IPS-18a (cell line): Measurements from ENCODE around the gene ATXN1.

ENCODE experiments used
- H3K27ac ChIP-seq: one replicate; pipeline ENCODE4 v1.5.1; 2013; ENCODE audit warnings: low read length
- H3K27me3 ChIP-seq: one replicate; pipeline ENCODE4 v1.6.1; 2013; ENCODE audit warnings: mild to moderate bottlenecking, low read length; ENCODE audit not compliant: control insufficient read depth, insufficient read depth
- H3K36me3 ChIP-seq: one replicate; pipeline ENCODE4 v1.6.1; 2013; ENCODE audit warnings: low read depth, low read length; ENCODE audit not compliant: control insufficient read depth
- H3K4me1 ChIP-seq: one replicate; pipeline ENCODE4 v1.6.1; 2013; ENCODE audit warnings: low read depth, low read length; ENCODE audit not compliant: control insufficient read depth
- H3K4me3 ChIP-seq: one replicate; pipeline ENCODE4 v1.5.1; 2013; ENCODE audit warnings: low read length
- H3K9ac ChIP-seq: one replicate; pipeline ENCODE4 v1.6.1; 2013; ENCODE audit warnings: mild to moderate bottlenecking, low read length, moderate library complexity
- H3K9me3 ChIP-seq: one replicate; pipeline ENCODE4 v1.6.1; 2013; ENCODE audit warnings: low read depth, low read length; ENCODE audit not compliant: control insufficient read depth

Gene ATXN1

DNA sequence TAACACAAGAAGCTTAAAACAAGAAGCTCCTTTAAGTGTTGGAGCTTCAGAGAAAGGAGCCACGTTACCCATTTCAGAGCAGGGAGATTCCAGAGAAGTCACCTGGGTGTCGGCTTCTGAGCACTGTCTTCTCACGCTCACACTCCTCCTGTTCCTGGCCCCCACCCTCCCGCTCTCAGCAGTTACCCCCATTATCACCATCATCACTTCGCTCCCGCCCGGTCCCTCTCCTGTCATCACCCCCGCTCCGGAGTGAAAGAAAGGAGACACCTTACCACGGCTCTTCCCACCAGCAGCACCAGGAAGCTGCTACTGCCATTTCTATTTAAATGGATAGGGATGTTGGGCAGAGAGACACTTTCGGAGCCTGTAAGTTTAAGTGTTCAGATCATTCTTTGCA lies 399.0 kb downstream of the ATXN1 start:
- Histone ChIP-seq H3K9me3 (no peaks in the 10 kb centered on the region), H3K9ac (no peak overlapping the region), H3K36me3 (no peaks in the 10 kb centered on the region), H3K27me3 (no peaks in the 10 kb centered on the region), H3K4me1 (no peaks in the 10 kb centered on the region), H3K27ac (no peak overlapping the region), H3K4me3 (no peak overlapping the region)

GRCh38 chr6:16361861-16362260 lies 399.4 kb downstream of the ATXN1 start:
- H3K4me1 ChIP-seq: no peaks in the 10 kb centered on the region
- no peaks in the 10 kb centered on the region for H3K9me3 ChIP-seq
- H3K9ac ChIP-seq: no peak overlapping the region
- H3K27me3 ChIP-seq: no peaks in the 10 kb centered on the region
- no peak overlapping the region for H3K27ac ChIP-seq
- H3K36me3 ChIP-seq: no peaks in the 10 kb centered on the region
- no peak overlapping the region for H3K4me3 ChIP-seq

- Histone ChIP-seq H3K36me3 (no peaks in the 10 kb centered on the region), H3K9me3 (no peaks in the 10 kb centered on the region), H3K4me3 (no peak overlapping the region), H3K4me1 (no peaks in the 10 kb centered on the region), H3K27me3 (no peaks in the 10 kb centered on the region), H3K27ac (no peak overlapping the region), H3K9ac (no peak overlapping the region)
Observed at GRCh38 chr6:16361121-16361520, 400.1 kb downstream of the ATXN1 start.

GRCh38 chr6:16360365-16360764 lies 400.9 kb downstream of the ATXN1 start:
- no peaks in the 10 kb centered on the region for H3K9me3 ChIP-seq
- no peaks in the 10 kb centered on the region for H3K4me1 ChIP-seq
- H3K9ac ChIP-seq: no peak overlapping the region
- no peak overlapping the region for H3K27ac ChIP-seq
- H3K36me3 ChIP-seq: no peaks in the 10 kb centered on the region
- H3K4me3 ChIP-seq: no peak overlapping the region
- H3K27me3 ChIP-seq: no peaks in the 10 kb centered on the region

- Histone ChIP-seq H3K4me3 (no peak overlapping the region), H3K9ac (no peak overlapping the region), H3K36me3 (no peaks in the 10 kb centered on the region), H3K27me3 (no peaks in the 10 kb centered on the region), H3K27ac (no peak overlapping the region), H3K9me3 (no peaks in the 10 kb centered on the region), H3K4me1 (no peaks in the 10 kb centered on the region)
Observed at GRCh38 chr6:16359563-16359962, 401.7 kb downstream of the ATXN1 start.

DNA sequence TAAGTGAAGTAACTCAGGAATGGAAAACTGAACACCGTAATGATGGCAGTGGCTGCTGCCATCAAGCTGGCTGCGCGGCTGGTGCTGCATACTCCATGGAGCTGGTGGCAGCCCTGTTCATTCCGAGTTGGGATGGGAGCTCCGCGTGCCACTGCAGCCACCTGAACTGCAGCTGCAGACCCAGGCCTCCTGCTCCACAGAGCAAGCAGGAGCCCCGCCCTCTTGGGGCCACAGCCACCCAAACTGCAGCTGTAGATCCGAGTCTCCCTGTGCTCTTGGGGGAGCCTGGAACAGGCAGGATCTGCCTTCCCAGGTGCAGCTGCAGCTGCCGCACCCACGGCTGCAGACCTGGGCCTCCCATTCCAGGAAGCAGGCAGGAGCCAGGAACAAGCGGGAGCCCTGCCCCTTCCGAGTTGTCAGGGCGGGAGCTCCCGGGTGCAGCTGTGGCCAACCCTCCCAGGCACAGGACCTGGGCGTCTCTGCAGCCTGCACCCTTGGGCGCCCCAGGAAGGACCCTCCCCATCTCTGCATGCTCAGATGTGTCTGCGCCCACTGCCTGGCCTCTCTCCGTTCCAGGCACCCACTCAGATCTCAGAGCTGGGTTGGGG lies 402.6 kb downstream of the ATXN1 start:
- no peak overlapping the region for H3K9ac ChIP-seq
- H3K27me3 ChIP-seq: no peaks in the 10 kb centered on the region
- H3K4me1 ChIP-seq: no peaks in the 10 kb centered on the region
- no peak overlapping the region for H3K4me3 ChIP-seq
- H3K9me3 ChIP-seq: no peaks in the 10 kb centered on the region
- no peak overlapping the region for H3K27ac ChIP-seq
- no peaks in the 10 kb centered on the region for H3K36me3 ChIP-seq

DNA sequence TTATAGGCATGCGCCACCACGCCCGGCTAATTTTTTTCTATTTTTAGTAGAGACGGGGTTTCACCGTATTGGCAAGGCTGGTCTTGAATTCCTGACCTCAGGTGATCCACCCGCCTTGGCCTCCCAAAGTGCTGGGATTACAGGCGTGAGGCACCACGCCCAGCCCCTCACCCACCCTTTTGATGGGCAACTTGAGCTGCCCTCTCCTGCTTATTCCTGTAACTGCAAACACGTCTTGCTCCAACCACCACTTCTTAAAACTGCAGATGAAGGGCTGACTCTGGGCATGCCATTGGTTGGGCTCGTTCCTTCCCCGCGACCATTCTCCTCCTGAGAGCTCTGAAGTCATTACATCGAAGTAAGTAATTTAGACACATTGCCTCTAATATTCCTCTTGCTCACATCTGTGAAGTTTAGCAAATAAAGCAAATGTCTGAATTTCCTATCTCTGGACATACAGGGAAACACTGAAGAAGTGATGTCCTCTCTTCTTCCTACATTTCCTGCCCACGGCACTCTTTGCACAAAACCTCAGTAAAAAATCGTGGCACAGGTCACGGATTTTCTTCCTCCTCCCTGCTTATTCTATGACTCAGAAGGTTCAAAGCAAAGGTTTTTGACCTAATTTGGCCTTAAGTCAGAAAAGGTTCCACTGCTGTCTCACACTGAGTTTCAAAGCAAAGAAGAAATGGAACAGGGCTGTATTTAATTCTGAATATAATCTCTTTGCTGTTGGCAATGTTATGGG lies 405.4 kb downstream of the ATXN1 start:
- Histone ChIP-seq H3K36me3 (no peaks in the 10 kb centered on the region), H3K4me1 (no peaks in the 10 kb centered on the region), H3K27me3 (no peaks in the 10 kb centered on the region), H3K4me3 (no peak overlapping the region), H3K27ac (no peak overlapping the region), H3K9ac (no peak overlapping the region), H3K9me3 (no peaks in the 10 kb centered on the region)

GRCh38 chr6:16355238-16355637 lies 406.0 kb downstream of the ATXN1 start:
- no peak overlapping the region for H3K27ac ChIP-seq
- no peaks in the 10 kb centered on the region for H3K27me3 ChIP-seq
- no peak overlapping the region for H3K4me3 ChIP-seq
- H3K9ac ChIP-seq: no peak overlapping the region
- H3K9me3 ChIP-seq: no peaks in the 10 kb centered on the region
- H3K36me3 ChIP-seq: no peaks in the 10 kb centered on the region
- no peaks in the 10 kb centered on the region for H3K4me1 ChIP-seq

DNA sequence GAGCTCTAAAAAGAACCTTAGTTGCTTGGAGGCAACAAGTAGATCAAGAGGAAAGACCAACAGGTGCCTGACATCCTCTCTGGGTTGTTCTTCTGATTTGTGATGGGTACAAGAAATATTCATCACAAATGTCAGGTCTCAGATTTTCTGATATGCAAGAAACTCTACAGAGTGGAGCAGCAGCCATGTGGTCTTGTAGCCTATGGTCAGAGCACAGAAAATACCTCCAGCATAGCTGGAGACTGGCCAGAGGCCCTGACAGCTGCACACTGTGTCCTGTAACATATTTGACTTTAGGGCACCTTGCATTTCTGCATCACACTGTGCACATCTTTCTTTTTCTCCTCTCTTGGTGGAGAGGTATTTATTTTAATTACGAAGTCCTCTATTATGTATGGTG lies 406.6 kb downstream of the ATXN1 start:
- Histone ChIP-seq H3K27ac (no peak overlapping the region), H3K4me1 (no peaks in the 10 kb centered on the region), H3K4me3 (no peak overlapping the region), H3K9me3 (no peaks in the 10 kb centered on the region), H3K36me3 (no peaks in the 10 kb centered on the region), H3K27me3 (no peaks in the 10 kb centered on the region), H3K9ac (no peak overlapping the region)

GRCh38 chr6:16352821-16353438 lies 408.3 kb downstream of the ATXN1 start:
- Histone ChIP-seq H3K4me3 (no peak overlapping the region), H3K27me3 (no peaks in the 10 kb centered on the region), H3K9ac (no peak overlapping the region), H3K9me3 (no peaks in the 10 kb centered on the region), H3K27ac (no peak overlapping the region), H3K36me3 (no peaks in the 10 kb centered on the region), H3K4me1 (no peaks in the 10 kb centered on the region)

DNA sequence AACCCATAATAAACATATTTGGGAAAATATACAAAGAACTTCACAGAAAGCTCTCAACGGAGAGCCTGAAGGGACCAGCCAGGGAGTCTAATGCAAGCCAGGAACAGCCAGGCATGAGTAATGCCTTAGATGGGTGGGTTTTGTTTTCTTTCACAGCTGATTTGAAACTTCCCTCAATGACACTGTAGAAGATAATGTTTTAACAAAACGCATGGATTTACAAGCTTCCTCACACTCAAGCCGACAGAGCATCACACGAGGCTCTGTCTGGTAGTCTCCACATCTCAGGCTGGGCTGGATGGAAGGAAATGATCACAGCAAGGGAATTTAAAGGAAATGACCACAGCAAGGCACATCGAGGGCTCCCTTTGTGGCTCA lies 409.0 kb downstream of the ATXN1 start:
- Histone ChIP-seq H3K36me3 (no peaks in the 10 kb centered on the region), H3K9ac (no peak overlapping the region), H3K4me3 (no peak overlapping the region), H3K9me3 (no peaks in the 10 kb centered on the region), H3K27me3 (no peaks in the 10 kb centered on the region), H3K27ac (no peak overlapping the region), H3K4me1 (no peaks in the 10 kb centered on the region)

DNA sequence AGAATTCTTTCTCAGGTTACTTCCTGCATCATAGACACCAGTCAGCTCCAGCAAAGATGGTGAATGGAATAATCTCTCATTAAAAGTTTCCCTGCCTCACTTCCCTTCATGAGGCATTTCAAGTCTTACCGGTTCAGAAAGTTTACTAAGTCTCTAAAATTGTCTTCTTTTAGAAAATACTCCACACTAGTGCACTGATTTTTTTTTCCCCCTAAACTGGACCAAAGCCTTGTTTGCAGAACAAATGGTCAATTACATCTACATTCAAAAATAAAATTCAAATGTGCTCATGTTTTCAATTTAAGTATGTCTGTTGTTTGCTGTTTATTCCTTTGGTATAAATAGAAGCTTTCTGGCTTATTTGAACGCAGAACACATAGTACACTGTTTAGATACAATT lies 411.7 kb downstream of the ATXN1 start:
- no peak overlapping the region for H3K27ac ChIP-seq
- H3K4me1 ChIP-seq: peaks cover 7% of the 10 kb centered on the region
- no peak overlapping the region for H3K9ac ChIP-seq
- no peaks in the 10 kb centered on the region for H3K27me3 ChIP-seq
- H3K36me3 ChIP-seq: no peaks in the 10 kb centered on the region
- no peak overlapping the region for H3K4me3 ChIP-seq
- no peaks in the 10 kb centered on the region for H3K9me3 ChIP-seq
